Heart right ventricle (tissue), 16 donors: ENCODE data around the gene FAM171A1. TPM values are rescaled to one million over a fixed set of nuclear protein-coding genes. Genes with fewer than 3 reads are reported as not detected.

ENCODE experiments used
- ATAC-seq, 8 donors: fragments of 200-7000 bp; cut with Tn5 transposase; one replicate each; pipeline ENCODE4 v1.9.1; 2020; ENCODE audit warnings: mild to moderate bottlenecking in 8 of 8, moderate library complexity in 8 of 8, moderate number of reproducible peaks in 1 of 8
- DNase-seq, 2 donors: peaks; one replicate each; pipeline ENCODE4 v3.0.0-alpha.2; 2020
- H3K27ac ChIP-seq, 10 donors: fragments of 200-600 bp; sonication (generic) in 2 of 10; one replicate each; pipeline versions ENCODE4 v1.5.0 to v1.8.0; 2020 to 2022; ENCODE audit warnings: mild to moderate bottlenecking in 3 of 10
- H3K27me3 ChIP-seq, 7 donors: fragments of 200-600 bp; one replicate each; pipeline ENCODE4 v1.8.0; 2021 to 2022; ENCODE audit warnings: mild to moderate bottlenecking in 2 of 7
- H3K36me3 ChIP-seq, 9 donors: fragments of 200-600 bp; sonication (generic) in 1 of 9; one replicate each; pipeline versions ENCODE4 v1.5.0 to v1.8.0; 2020 to 2022; ENCODE audit warnings: mild to moderate bottlenecking in 2 of 9
- H3K4me1 ChIP-seq, 9 donors: fragments of 200-600 bp; sonication (generic) in 1 of 9; one replicate each; pipeline versions ENCODE4 v1.5.0 to v1.8.0; 2020 to 2022; ENCODE audit warnings: mild to moderate bottlenecking in 4 of 9
- H3K4me3 ChIP-seq, 10 donors: fragments of 200-600 bp; sonication (generic) in 2 of 10; one replicate each; pipeline versions ENCODE4 v1.5.0 to v1.8.0; 2020 to 2022; ENCODE audit warnings: mild to moderate bottlenecking in 7 of 10, moderate library complexity in 2 of 10
- H3K9me3 ChIP-seq, 11 donors: fragments of 200-600 bp in 10 of 11; sonication (generic) in 2 of 11; one replicate each; pipeline versions ENCODE4 v1.5.0 to v1.8.0; 2013 to 2022; ENCODE audit warnings: mild to moderate bottlenecking in 2 of 11, control low read depth in 1 of 11, moderate library complexity in 1 of 11
- WGBS, 2 donors: extraction: QIAGEN DNeasy Blood & Tissue Kit; methylation state at CpG; one replicate each; pipeline ENCODE4 v1.1.7; 2013; ENCODE audit warnings: inconsistent platforms in 1 of 2; 5-methylcytosine and 5-hydroxymethylcytosine counted together
- intact Hi-C, 10 donors: fragments of 100-400 bp; cut with DNase I; formaldehyde crosslinking; loops; one replicate each; pipeline versions ENCODE4 v1.11.1 to v1.14.2; 2022
- polyA plus RNA-seq, 2 donors: library from polyadenylated mRNA; stranded (reverse); fragments of 200-250 nt; gene quantifications; one replicate each; pipeline ENCODE4 v1.2.3, GENCODE V29; 2013
- total RNA-seq, 10 donors: library from RNA; stranded (reverse); fragmentation: NEBNext Ultra II Directional in 3 of 10; extraction: Animal tissue kit (Norgen Biotek cat#: 25700) in 3 of 10; gene quantifications; one replicate each; pipeline versions ENCODE4 v1.2.1 to v1.2.4, GENCODE V29; 2021 to 2023
- TF ChIP-seq, protein P1 (sequence below), 9 donors: fragments of 200-600 bp; sonication (generic) in 2 of 9; IDR thresholded peaks; one replicate each; pipeline versions ENCODE4 v1.5.0 to v1.8.0; 2021 to 2022; ENCODE audit warnings: antibody characterized with exemption in 9 of 9, mild to moderate bottlenecking in 5 of 9, moderate library complexity in 1 of 9
- donor health status: Arrhythmogenic right ventricular cardiomyopathy.
- donor health status: ischemic (EF 13 %, LVEDD 7.1; RV severe dilation, severe dysfunction).
- donor health status: healthy with polysubstance abuse.
- donor health status: DM: no; HTN: yes; CAD: no.
- donor health status: DM: no; HTN: no; CAD: no.
- donor health status: ischemic (EF 25% LVEDD 6.9; RV normal size, moderate dysfunction).
- donor health status: ischemic (EF 25% LVEDD 5.7; RV mildly dilated, moderate dysfunction).
- donor health status: healthy.
- donor health status: DM: yes; HTN: yes; CAD: no.
- donor health status: Ischemic cardiomyopathy.
- donor health status: ischemic (EF 35%, LVEDD 5.7; RV mildly dilated, moderate dysfunction).
- donor health status: nonischemic (EF 11% LVEDD 7.7; RV severe dilation, severe dysfunction).
- donor health status: DM: yes; HTN: yes; CAD: no.
- donor health status: PGD.
- donor health status: ischemic (EF 29% LVEDD 5.4; RV normal size, mild dysfunction).
- donor health status: nonischemic (EF 23%, LVEDD 6.1; RV moderate dilation, normal function).

Gene FAM171A1
- total and polyA plus RNA-seq, 12 donors = 3.5 to 10.5 (median 6.8) TPM

DNA sequence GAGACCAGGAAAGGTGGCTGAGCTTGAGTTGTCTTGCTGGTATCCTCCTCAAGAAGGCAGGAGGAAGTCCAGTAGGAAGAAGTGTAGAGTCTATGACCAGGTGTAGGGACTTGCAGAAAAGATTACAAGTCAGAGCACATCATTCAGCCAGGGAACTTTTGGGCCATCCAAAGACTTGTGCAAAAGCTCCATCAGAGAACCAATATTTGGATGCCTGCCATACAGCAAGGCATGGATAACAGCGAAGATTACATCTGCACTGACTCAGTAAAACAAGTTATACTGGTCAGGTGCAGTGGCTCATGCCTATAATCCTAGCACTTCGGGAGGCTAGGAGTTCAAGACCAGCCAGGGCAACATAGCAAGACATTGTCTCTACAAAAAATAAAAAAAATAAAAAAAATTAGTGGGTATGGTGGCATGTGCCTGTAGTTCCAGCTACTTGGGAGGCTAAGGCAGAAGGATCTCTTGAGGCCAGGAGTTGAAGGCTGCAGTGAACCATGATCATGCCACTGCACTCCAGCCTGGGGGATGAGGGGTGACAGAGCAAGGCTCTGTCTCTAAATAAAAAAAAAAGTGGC, 189.4 kb downstream of the FAM171A1 start:
- no peak overlapping the region for H3K4me3 ChIP-seq
- no peaks in the 10 kb centered on the region for H3K4me1 ChIP-seq
- H3K36me3 ChIP-seq = no peaks in the 10 kb centered on the region
- TF ChIP-seq, protein P1, sequence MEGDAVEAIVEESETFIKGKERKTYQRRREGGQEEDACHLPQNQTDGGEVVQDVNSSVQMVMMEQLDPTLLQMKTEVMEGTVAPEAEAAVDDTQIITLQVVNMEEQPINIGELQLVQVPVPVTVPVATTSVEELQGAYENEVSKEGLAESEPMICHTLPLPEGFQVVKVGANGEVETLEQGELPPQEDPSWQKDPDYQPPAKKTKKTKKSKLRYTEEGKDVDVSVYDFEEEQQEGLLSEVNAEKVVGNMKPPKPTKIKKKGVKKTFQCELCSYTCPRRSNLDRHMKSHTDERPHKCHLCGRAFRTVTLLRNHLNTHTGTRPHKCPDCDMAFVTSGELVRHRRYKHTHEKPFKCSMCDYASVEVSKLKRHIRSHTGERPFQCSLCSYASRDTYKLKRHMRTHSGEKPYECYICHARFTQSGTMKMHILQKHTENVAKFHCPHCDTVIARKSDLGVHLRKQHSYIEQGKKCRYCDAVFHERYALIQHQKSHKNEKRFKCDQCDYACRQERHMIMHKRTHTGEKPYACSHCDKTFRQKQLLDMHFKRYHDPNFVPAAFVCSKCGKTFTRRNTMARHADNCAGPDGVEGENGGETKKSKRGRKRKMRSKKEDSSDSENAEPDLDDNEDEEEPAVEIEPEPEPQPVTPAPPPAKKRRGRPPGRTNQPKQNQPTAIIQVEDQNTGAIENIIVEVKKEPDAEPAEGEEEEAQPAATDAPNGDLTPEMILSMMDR (IDR thresholded peaks at IDR 0.05) = no peak
- no peaks in the 10 kb centered on the region for H3K9me3 ChIP-seq
- WGBS, 2 donors = 92 to 95% methylated on average over 2 of the region's 2 CpGs
- ATAC-seq (no peak), DNase-seq (no peak)
- H3K27ac ChIP-seq = no peak overlapping the region
- no peaks in the 10 kb centered on the region for H3K27me3 ChIP-seq
- intact Hi-C loops = no loop called here

- TF ChIP-seq, protein P1 (IDR thresholded peaks at IDR 0.05) = no peak
- WGBS, 2 donors = 72 to 82% methylated on average over 5 of the region's 5 CpGs
- H3K4me3 ChIP-seq = no peak overlapping the region
- peak in 1 of 8 donors; percentile 29 for ATAC-seq
- no peak overlapping the region for H3K27ac ChIP-seq
- DNase-seq = no peak
- H3K27me3 ChIP-seq = no peaks in the 10 kb centered on the region
- H3K4me1 ChIP-seq = no peaks in the 10 kb centered on the region
- H3K36me3 ChIP-seq = no peaks in the 10 kb centered on the region
- no peaks in the 10 kb centered on the region for H3K9me3 ChIP-seq
- intact Hi-C loops = no loop called here
Observed at GRCh38 chr10:15180736-15181135, 190.4 kb downstream of the FAM171A1 start.

DNA sequence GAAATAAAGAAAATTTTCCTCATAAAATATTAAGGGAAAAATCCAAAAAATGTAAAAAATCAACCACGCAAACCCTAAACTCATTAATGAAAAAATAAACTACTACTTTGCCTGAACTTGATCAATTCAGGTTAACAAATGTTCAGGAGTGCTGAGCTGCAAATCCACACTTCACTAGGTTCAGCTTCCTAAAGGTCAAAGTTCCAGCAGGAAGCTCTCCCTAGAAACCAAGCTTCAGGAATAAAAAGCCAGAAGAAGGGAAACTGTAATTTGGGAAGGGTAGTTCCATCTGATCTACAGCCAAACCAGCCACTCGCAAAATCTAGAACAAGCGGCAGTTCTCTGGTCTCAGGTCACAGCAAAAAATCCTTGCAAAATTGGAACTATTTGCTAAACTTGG, 194.8 kb downstream of the FAM171A1 start:
- H3K4me1 ChIP-seq = no peaks in the 10 kb centered on the region
- TF ChIP-seq, protein P1 (IDR thresholded peaks at IDR 0.05) = no peak
- H3K4me3 ChIP-seq = no peak overlapping the region
- ATAC-seq (no peak), DNase-seq (no peak)
- H3K36me3 ChIP-seq = no peaks in the 10 kb centered on the region
- H3K27me3 ChIP-seq = no peaks in the 10 kb centered on the region
- 96 to 99% methylated on average over 3 of the region's 3 CpGs for WGBS, 2 donors
- intact Hi-C loops = no loop called here
- no peak overlapping the region for H3K27ac ChIP-seq
- H3K9me3 ChIP-seq = no peaks in the 10 kb centered on the region

- intact Hi-C loops = no loop called here
- 92 to 93% methylated on average over 6 of the region's 6 CpGs for WGBS, 2 donors
Observed at GRCh38 chr10:15175587-15175986, 195.5 kb downstream of the FAM171A1 start.

More at GRCh38 chr10:15175587-15175986, 195.5 kb downstream of the FAM171A1 start:
- Histone ChIP-seq H3K9me3 (no peaks in the 10 kb centered on the region), H3K4me3 (no peak overlapping the region), H3K4me1 (peaks cover 0 to 4% (median under 1%) of the 10 kb centered on the region in 9 donors), H3K27ac (no peak overlapping the region), H3K36me3 (no peaks in the 10 kb centered on the region), H3K27me3 (no peaks in the 10 kb centered on the region)
- ATAC-seq (no peak), DNase-seq (no peak)
- TF ChIP-seq, protein P1 (IDR thresholded peaks at IDR 0.05) = no peak
